OCI-LY1 (cell line): ENCODE measurements around the gene USP44.

Experiments
- EZH2 ChIP-seq: fragments of 200-600 bp; sonication (generic), shearing (Covaris generic); IDR thresholded peaks from 2 replicates; pipeline ENCODE4 v1.8.0; 2017; ENCODE audit warnings: borderline replicate concordance, mixed run types, mild to moderate bottlenecking, antibody characterized with exemption, low read length, moderate library complexity, mixed read lengths
- TF ChIP-seq, protein P1 (sequence below): fragments of 200-600 bp; sonication (generic), shearing (Covaris generic); IDR thresholded peaks from 2 replicates; pipeline ENCODE4 v1.5.1; 2017; ENCODE audit warnings: mild to moderate bottlenecking, antibody characterized with exemption, low read length, moderate library complexity, mixed read lengths

DNA sequence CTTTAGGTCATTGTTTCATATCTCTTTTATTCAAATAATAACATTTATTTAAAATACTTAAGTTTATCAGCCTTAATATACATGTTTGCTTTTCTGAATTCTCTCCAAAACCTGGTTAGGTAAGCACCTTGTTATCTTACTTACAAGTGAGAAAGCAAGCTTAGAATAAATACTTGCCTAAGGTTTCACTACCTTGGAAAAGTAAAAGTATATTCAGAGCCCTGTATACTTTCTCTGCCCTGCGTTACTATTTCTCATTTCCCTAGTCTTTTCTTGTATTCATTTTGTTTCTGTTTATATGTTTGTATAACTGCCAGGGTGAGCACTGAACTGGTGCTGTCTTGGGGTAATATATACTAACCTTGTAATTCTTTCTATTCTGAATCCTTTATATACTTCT is 55.8 kb downstream of the USP44 start:
- TF ChIP-seq, protein P1, sequence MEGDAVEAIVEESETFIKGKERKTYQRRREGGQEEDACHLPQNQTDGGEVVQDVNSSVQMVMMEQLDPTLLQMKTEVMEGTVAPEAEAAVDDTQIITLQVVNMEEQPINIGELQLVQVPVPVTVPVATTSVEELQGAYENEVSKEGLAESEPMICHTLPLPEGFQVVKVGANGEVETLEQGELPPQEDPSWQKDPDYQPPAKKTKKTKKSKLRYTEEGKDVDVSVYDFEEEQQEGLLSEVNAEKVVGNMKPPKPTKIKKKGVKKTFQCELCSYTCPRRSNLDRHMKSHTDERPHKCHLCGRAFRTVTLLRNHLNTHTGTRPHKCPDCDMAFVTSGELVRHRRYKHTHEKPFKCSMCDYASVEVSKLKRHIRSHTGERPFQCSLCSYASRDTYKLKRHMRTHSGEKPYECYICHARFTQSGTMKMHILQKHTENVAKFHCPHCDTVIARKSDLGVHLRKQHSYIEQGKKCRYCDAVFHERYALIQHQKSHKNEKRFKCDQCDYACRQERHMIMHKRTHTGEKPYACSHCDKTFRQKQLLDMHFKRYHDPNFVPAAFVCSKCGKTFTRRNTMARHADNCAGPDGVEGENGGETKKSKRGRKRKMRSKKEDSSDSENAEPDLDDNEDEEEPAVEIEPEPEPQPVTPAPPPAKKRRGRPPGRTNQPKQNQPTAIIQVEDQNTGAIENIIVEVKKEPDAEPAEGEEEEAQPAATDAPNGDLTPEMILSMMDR: no peak
- no peak for TF ChIP-seq EZH2
